Raji (cell line): Measurements from ENCODE around the gene SVIP.

Experiments used
- POLR2A ChIP-seq: IDR thresholded peaks from 2 replicates; pipeline ENCODE4 v1.6.1; 2011; ENCODE audit warnings: low read depth, low read length, control low read depth; ENCODE audit not compliant: insufficient read depth

SVIP gene

DNA sequence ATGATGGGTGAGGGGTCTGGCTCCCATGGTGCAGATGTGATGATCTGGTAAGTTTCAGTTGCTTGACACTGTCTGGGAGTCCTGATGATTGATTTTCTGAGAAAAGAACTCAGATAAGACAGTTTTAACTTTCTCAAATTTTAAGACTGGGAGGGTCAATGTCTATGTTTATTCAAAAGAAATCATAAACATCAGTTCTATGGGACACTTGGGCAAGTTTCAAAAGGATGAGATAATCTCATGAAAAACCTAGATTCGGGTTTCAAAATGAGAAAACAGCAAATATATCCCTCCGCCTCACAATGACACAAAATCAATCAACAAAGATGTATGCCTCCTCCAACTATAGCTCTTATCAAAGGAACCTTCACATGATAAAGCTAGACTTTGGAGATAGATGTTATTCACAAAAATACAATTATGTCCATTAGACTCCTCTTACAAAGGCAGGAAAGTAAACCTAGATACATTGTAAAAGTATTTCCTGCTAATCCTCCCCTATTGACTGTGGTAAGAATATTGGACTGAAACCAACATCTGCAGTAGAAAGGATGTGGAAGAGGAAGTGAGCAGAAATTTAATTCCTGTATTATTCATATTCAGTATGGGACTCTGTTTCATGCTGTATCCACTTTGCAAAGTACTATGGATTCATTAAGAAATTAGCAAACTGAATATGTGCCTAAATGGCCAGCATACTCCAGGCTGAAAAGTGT is 21.6 kb downstream of the SVIP start:
- no peak for TF ChIP-seq POLR2A

DNA sequence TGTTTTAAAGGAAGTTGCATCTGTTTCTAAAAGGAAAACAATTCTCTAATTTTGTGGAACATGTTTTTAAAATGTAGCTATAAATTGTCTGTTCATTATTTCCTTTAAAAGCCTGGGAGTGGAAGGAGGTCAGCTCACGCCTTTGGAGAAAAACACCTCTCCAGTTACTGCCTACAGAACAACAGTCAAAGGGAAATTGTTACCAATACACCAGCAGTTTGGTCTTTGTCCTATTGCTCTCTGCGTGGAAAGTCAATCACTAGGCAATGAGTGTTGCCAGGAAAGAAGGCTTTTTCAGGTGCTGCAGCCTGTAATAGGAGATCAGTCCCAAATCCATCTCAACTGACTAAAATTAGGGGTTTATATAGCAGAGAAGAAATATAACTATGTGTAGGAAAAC is 22.2 kb downstream of the SVIP start:
- TF ChIP-seq POLR2A: no peak

DNA sequence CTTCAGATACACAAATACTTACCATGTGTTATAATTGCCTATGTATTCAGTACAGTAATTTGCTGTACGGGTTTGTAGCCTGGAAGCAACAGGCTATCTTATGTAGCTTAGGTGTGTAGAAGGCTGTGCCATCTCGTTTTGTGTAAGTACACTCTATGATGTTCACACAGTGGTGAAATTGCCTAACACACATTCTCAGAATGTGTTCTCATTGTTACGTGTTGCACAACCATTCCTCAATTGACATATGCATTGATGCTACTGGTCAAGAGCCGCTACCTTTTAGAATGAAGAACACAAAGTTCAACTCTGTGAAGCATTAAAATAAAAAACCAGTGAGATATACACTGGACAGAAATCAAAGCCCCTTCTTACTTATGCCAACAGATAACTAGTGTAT is 26.7 kb downstream of the SVIP start:
- no peak for TF ChIP-seq POLR2A

- TF ChIP-seq POLR2A: no peak
Measured at GRCh38 chr11:22800482-22800881, 29.1 kb downstream of the SVIP start.

DNA sequence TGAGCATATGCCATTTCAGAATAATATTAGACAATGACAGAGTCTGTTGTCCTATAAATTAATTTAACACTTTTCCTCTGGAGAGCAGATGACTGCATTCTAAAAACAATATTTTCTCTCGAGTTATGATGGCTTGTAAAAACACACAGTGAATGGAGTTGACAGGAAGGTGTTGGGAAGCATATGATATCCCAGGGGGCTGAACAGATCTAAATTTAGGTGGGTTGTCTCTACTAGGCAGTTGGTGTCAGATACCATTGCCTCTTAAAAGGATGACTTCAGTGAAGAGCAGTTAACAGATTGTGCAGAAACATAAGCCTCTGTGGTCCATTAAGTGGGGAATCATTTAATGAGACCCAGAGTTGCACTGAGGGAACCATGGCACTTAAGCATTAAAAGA is 30.7 kb downstream of the SVIP start:
- no peak for TF ChIP-seq POLR2A

DNA sequence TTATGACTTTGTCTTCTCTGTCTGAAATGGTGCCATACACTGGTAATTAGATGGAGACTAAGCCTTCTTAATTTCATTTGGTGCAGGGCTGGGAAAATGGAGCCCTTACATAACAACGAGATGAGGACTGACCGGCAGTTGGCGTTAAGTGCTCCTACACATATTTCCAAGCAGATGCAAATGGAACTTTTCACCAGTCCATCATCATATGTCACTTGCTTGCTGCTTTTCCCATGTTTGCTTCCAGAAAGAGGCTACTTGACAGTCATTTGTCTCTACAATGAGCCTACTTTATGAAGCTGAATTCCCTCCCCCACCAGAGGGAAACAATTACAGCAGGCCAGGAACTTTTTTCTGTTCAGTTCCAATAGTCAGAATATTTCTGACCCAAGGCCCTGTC is 32.6 kb downstream of the SVIP start:
- TF ChIP-seq POLR2A: no peak

GRCh38 chr11:22795914-22796313 is 33.7 kb downstream of the SVIP start:
- no peak for TF ChIP-seq POLR2A

- TF ChIP-seq POLR2A: no peak
Measured at GRCh38 chr11:22792497-22792896, 37.1 kb downstream of the SVIP start.

- TF ChIP-seq POLR2A: no peak
Measured at GRCh38 chr11:22787551-22788162, 41.9 kb downstream of the SVIP start.

DNA sequence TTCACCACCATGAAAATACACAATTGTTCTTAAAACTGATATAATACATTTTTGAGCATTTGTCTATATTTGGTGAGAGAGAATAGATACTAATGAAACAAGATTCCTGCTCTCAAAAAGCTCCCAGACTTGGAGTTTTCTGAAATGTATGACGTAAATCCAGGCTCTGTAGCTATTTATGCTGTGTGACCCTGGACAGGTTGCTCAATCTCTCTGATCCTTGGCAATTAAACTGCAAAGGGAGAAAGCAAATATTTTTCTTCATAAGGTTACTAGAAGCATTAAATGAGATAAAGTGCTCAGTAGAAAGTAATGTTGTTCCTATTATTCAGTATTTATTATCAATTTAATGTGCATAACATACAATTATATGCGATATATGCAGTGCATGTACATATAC is 42.5 kb downstream of the SVIP start:
- TF ChIP-seq POLR2A: no peak

DNA sequence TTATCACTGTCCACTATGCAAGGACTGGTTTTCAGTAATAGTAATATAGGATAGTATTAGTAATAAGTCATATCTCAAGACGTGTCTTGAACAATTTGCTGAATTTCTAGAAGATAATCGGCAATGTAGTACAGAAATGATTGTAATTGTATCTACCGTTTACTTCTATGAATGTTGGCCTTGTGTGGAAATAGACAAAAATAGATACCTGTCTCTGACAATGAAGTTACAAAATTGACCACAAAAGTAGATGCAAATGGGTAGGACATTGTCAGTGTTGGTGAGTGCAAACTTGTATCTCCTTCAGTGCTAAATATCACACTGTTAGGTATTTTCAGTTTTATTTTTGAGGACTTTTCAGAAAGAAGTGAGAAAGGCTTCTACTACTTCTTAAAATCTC is 43.1 kb downstream of the SVIP start:
- no peak for TF ChIP-seq POLR2A

GRCh38 chr11:22785251-22785650 is 44.4 kb downstream of the SVIP start:
- TF ChIP-seq POLR2A: no peak

DNA sequence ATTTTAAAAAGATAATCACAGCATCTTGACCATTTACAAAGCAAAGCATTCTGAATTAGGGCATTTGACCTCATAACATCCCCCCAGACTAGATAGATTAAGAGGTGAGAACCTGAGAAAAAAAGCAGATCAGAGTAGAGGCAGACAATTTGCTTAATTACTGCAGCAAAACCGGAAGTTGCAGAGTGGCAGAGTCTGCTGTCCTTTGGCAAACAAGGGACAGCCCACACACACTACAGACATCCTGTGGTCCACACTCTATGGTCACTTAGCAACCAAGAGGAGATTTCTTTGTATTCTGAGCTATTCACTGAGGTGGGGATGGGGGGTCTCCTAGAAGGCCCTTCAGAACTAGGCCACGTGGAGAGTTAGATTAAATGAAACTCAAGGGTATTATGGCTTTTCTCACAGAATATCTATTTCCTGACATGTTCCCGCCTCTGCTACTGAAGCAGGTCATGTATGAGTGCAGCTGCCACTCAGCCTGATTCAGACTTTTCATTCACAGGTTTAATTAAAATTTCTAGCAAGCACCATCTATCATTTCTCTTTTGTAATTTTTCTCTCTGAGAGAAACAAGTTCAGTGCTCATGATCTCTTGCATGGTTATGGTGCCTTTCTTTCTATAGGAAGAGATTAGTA is 48.5 kb downstream of the SVIP start:
- TF ChIP-seq POLR2A: no peak

DNA sequence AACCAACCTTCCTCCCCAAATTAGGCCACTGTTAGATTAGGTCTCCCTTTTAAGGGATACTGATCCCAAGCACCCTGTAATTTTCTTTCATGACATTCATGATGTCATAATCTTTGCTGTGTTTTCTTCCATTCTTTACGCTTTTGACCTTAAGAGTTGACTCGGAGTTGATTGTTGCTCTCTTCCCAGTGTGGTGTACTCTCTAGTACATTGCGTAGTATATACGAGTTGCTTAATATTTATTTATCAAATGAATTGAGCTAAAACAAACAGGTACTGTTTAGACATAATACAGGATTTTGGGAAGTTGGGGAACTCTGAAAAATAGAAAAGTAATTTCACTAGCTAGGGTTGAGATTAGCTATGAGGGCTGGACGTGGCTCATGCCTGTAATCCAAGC is 49.8 kb downstream of the SVIP start:
- no peak for TF ChIP-seq POLR2A

GRCh38 chr11:22778642-22779041 is 51.0 kb downstream of the SVIP start:
- TF ChIP-seq POLR2A: no peak

- no peak for TF ChIP-seq POLR2A
Measured at GRCh38 chr11:22775248-22775647, 54.4 kb downstream of the SVIP start.
